Activated T-cell treated with anti-CD3 and anti-CD28 coated beads for 48 hours (primary cell): Measurements from ENCODE around the gene ZNF397.

ENCODE experiments used
- DNase-seq: peaks from one replicate; pipeline ENCODE4 v3.0.0-alpha.2; 2020; ENCODE audit warnings: low read depth

Gene ZNF397

GRCh38 chr18:35246831-35247230, 6.0 kb downstream of the ZNF397 start:
- DNase-seq = no peak

GRCh38 chr18:35247412-35248249, 6.8 kb downstream of the ZNF397 start:
- no peak for DNase-seq

GRCh38 chr18:35248429-35248828, 7.6 kb downstream of the ZNF397 start:
- no peak for DNase-seq

- DNase-seq = no peak
Observed at GRCh38 chr18:35252466-35252865, 11.6 kb downstream of the ZNF397 start.

- no peak for DNase-seq
Observed at GRCh38 chr18:35253655-35254287, 12.9 kb downstream of the ZNF397 start.

- no peak for DNase-seq
Observed at GRCh38 chr18:35256947-35257346, 16.1 kb downstream of the ZNF397 start.

- DNase-seq = no peak
Observed at GRCh38 chr18:35264409-35264808, 23.6 kb downstream of the ZNF397 start.

GRCh38 chr18:35267161-35267651, 26.4 kb downstream of the ZNF397 start:
- DNase-seq = peak; percentile 59

GRCh38 chr18:35267809-35268208, 27.0 kb downstream of the ZNF397 start:
- DNase-seq = no peak

- DNase-seq = no peak
Observed at GRCh38 chr18:35268821-35269220, 28.0 kb downstream of the ZNF397 start.

GRCh38 chr18:35271656-35272055, 30.8 kb downstream of the ZNF397 start:
- DNase-seq = no peak

GRCh38 chr18:35276267-35276666, 35.4 kb downstream of the ZNF397 start:
- DNase-seq = no peak

GRCh38 chr18:35277633-35278032, 36.8 kb downstream of the ZNF397 start:
- no peak for DNase-seq

GRCh38 chr18:35278085-35278484, 37.3 kb downstream of the ZNF397 start:
- DNase-seq = no peak

GRCh38 chr18:35278969-35279368, 38.1 kb downstream of the ZNF397 start:
- DNase-seq = no peak

GRCh38 chr18:35282353-35282752, 41.5 kb downstream of the ZNF397 start:
- DNase-seq = no peak

GRCh38 chr18:35283923-35284794, 43.3 kb downstream of the ZNF397 start:
- no peak for DNase-seq

GRCh38 chr18:35284841-35285240, 44.0 kb downstream of the ZNF397 start:
- DNase-seq = no peak

- no peak for DNase-seq
Observed at GRCh38 chr18:35289293-35289692, 48.5 kb downstream of the ZNF397 start.

GRCh38 chr18:35289727-35290093, 48.9 kb downstream of the ZNF397 start:
- peak; percentile 18 for DNase-seq

- DNase-seq = peak; percentile 95
Observed at GRCh38 chr18:35290094-35290735, 49.4 kb downstream of the ZNF397 start, which contains the start of gene ZSCAN30. TSS of gene ZSCAN30 (minus strand) at chr18:35290229. CDS start at chr18:35264352, 25,877 bp downstream.

GRCh38 chr18:35291166-35291565, 50.3 kb downstream of the ZNF397 start:
- DNase-seq = no peak
